ENCODE data around the gene PSME2.

Gene PSME2

DNA sequence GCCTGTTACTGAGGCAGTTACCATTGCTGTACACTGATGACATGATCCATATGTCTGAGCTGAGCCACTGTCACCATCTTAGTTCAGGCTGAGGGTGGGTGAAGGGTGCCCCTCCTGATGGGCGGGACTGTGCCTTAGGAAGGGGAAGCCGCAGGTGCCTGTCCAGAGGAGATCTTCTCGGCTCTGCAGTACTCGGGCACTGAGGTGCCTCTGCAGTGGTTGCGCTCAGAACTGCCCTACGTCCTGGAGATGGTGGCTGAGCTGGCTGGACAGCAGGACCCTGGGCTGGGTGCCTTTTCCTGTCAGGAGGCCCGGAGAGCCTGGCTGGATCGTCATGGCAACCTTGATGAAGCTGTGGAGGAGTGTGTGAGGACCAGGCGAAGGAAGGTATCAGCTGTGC, 4.6 kb upstream of the PSME2 start:
- DNase-seq, result no peak

GRCh38 chr14:24150567-24150966, 4.2 kb upstream of the PSME2 start:
- no peak for DNase-seq

- no peak for DNase-seq
Observed at GRCh38 chr14:24150061-24150460, 3.7 kb upstream of the PSME2 start.

- DNase-seq, result no peak
Observed at GRCh38 chr14:24149302-24149969, 3.0 kb upstream of the PSME2 start.

- no peak for DNase-seq
Observed at GRCh38 chr14:24147761-24148428, 1.5 kb upstream of the PSME2 start.

DNA sequence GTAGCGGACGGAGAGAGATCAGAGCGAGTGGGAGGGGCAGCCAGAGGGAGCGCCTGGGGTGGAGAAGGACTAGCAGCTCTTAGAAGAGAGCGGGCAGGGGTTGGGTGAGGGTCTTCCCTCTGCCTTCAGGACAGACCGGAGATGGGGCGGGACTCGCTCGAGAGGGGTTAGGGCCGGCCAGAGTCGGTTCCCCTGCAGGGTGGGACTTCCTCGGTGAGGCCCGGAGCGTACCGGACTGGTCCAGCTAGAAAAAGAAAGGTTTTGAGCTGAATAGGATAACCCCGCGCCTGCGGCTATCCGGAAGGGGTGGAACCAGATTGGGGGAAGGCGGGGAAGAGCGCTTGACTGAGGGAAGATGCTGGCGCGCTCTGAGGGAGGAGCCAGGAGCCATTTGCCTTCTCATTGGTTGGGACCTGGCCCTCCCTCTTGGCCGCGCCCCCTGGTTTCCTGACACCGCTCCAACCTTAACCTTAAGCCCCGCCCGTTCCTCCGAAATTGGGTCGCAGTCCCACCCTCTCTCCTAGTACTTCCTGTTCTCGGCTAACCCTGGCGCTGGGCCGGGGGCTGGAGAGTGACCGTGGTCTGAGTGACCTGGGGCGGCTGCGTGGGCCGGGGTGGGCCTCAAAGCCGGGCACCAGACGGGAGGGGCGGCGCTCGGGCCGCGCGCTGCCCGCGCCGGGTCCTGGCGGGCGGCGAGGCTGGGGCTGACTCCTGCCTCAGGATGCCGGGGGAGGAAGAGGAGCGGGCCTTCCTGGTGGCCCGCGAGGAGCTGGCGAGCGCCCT, 759 bp upstream of the PSME2 start, which contains the start of gene RNF31:
TSS of gene RNF31 (plus strand) at position 521 of the 783 bp plus-strand sequence. CDS start at position 722, 201 bp downstream.
- DNase-seq, result peak; percentile 98

- DNase-seq, result no peak
Observed at GRCh38 chr14:24145690-24146452, 539 bp downstream of the PSME2 start.

GRCh38 chr14:24145219-24145618, 1.2 kb downstream of the PSME2 start:
- no peak for DNase-seq

GRCh38 chr14:24144451-24144850, 2.0 kb downstream of the PSME2 start:
- DNase-seq, result no peak

- DNase-seq, result no peak
Observed at GRCh38 chr14:24143511-24143910, 2.9 kb downstream of the PSME2 start.

DNA sequence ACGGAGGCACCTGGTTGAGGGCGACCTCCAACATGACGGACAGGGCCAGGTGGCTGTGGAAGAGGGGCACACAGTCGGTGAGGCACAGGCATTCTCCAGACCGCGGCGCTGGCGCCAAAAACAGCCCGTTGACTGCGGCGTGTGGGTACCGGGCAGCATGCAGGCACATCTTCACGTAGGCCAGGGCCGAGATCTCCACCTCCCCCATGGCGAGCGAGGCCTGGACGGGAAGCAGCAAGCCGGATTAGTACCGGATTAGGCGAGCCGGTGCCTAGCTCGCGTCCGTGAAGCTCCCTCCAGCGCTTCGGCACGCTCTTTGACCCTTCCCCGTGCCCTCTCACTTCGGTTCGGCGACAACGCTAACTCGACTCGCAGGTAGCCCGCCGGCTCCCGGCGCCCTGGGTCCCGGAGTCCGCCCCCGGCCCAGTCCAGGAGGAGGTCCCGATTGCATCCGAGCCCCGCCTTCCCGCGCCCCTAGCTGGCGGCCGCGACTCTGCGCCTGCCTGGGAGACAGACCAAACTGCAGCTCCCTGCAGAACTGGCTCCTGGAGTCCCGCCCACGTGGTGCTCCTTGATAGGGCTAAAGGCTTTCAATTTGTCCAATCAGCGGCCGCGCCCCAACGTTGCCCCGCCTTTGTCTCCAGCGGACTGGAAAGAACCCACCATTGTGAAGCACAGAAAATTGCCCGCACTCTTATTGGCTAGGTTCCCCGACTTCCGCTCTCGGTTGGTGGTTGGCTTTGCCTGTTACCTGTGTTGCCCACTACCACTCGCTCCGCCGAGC, 5.1 kb downstream of the PSME2 start, which contains the start of gene EMC9:
TSS of gene EMC9 (minus strand) at position 495 of the 784 bp plus-strand sequence. CDS start at position 208, 287 bp downstream.
- DNase-seq, result peak; percentile 100

- DNase-seq, result no peak
Observed at GRCh38 chr14:24139272-24139934, 7.0 kb downstream of the PSME2 start.

DNA sequence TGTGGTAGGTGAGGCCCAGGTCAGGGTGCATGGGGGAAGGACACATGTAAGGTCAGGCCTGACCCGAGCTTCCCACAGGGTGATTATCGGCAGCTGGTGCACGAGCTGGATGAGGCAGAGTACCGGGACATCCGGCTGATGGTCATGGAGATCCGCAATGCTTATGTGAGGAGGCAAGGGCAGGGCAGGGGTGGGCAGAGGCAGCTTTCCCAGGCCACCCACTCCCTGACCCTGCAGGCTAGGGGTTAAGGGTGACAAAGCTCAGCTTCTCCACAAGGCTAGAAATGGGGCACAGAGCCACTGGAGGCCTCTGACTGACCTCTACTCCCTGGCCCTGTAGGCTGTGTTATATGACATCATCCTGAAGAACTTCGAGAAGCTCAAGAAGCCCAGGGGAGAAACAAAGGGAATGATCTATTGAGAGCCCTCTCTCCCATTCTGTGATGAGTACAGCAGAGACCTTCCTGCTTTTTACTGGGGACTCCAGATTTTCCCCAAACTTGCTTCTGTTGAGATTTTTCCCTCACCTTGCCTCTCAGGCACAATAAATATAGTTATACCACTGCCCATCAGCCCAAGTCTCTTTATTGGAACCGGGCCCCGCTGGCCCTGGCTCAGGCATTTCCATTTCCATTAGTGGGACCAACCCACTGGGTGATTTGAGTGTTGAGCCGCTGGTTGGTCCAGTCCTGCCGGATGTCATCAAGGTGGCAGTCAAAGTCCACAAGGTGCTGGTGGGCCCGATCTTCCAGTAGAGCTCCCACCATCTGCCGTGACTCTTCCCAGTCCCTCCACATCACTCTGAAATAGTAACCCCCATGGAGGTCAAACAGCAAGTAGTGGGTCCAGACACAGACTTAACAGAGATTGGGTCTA, 7.8 kb downstream of the PSME2 start:
- DNase-seq, result no peak

DNA sequence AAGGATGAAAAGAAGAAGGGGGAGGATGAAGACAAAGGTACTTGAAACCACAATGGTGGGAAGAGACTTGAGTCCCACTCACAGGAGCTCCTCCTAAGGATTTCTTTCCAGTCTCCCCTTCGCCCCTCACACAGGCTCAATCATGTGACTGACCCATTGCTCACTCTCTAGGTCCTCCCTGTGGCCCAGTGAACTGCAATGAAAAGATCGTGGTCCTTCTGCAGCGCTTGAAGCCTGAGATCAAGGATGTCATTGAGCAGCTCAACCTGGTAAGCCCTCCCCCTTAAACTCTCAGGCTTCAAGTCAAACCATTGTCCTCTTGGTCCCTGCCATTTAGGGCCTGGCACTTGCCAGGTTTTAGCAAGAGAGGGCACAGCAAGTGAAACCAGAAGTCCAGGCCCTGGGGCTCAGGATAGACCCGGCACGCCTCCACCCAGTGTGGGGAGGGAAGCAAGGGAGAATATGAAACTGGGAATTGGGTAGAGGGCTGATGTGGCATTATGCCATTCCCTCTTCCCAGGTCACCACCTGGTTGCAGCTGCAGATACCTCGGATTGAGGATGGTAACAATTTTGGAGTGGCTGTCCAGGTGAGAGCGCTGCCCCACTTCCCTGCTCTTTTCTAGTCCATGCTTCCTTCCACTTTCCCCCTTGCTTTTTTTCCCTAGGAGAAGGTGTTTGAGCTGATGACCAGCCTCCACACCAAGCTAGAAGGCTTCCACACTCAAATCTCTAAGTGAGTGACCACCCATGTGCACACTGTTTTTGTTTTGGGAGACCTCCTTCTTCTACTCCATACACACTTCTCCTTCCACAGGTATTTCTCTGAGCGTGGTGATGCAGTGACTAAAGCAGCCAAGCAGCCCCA, 8.6 kb downstream of the PSME2 start:
- DNase-seq, result no peak

DNA sequence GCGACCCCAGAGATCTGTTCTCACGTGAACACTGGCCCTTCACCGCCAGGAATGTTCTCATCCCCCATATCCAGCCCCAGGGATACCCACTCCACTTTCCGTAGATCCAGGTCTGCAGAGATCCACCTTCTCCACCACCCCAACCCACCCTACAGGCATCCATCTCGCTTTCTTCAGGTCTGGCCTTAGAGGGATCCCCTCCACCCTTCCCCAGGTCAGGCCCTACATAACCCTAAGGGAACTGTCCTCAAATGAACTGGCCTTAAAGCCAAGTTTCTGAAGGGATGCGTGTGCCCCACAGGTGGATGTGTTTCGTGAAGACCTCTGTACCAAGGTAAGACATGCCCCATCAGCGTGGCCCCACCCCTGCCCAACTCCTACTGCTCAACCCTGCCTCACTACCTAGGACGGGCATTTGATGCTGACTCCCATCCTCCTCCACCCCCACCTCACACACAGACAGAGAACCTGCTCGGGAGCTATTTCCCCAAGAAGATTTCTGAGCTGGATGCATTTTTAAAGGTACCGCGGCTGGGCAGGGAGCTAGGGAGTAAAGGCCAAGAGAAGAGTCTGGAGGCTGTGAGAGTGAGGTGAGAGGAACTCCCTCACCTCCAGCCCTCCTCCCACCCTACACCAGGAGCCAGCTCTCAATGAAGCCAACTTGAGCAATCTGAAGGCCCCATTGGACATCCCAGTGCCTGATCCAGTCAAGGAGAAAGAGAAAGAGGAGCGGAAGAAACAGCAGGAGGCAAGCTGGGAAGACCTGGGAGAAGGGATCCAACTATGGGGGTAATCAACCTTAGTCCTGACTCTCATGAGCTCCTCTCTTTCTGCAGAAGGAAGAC, 9.5 kb downstream of the PSME2 start:
- DNase-seq, result no peak

DNA sequence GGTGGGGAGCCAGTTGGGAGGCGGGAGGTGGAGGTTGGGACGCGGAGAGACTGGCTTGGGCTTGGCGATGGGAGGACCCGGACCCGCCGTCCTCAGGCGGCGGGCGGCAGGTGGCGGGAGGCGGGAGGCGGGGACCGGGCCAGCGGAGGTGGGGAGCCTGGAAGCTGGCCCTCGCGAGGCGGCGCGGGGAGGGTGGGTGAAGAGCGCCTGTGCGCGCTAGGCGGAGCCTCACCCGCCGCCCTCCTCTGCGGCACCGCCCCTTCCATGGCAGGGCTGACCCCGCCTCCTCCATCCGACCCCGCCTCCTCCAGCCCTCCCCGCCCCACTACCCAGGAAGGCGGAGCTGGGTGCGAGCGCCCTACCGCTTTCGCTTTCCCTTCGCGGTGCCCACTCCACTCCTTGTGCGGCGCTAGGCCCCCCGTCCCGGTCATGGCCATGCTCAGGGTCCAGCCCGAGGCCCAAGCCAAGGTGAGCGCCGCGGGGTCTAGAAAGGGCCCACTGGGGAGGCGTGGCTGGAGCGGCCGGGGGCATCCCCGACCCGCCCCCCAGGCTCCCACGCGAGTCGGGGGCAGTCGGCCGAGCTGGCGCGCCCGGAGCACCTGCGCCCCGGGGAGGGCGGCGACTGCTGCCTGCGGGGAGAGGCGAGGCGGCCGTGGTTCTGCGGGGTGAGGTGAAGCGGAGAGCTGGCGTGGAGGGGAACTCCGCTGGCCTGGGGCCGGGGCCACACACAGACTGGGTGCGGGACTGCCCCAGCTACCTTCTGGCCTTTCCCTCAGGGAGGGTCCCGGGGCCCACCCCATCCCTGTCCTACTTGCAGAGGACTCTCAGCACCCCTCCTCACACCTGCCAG, 10.4 kb downstream of the PSME2 start, which contains the start of gene PSME1:
TSS of gene PSME1 (plus strand) at position 361 of the 850 bp plus-strand sequence. CDS start at position 430, 69 bp downstream.
- peak; percentile 93 for DNase-seq

GRCh38 chr14:24135584-24135833, 10.9 kb downstream of the PSME2 start:
- no peak for DNase-seq

- no peak for DNase-seq
Observed at GRCh38 chr14:24133735-24134134, 12.7 kb downstream of the PSME2 start.
